ENCODE results near the gene TMEM144. TPM values are rescaled to one million over a fixed set of nuclear protein-coding genes. Genes with fewer than 3 reads are reported as not detected.

Gene TMEM144
- total RNA-seq, 4 donors from 2014 or later = 3.4 to 12.8 (median 9.5) TPM

- Histone ChIP-seq H3K36me3 (no peaks in the 10 kb centered on the region), H3K27ac (no peak overlapping the region), H3K9me3 (no peaks in the 10 kb centered on the region), H3K4me1 (peaks cover 0 to 13% (median 0%) of the 10 kb centered on the region in 3 donors), H3K27me3 (no peaks in the 10 kb centered on the region), H3K4me3 (no peak overlapping the region)
- intact Hi-C loops (cut with DNase I) = no loop called here
- WGBS, 2 donors = 60 to 71% methylated on average over 3 of the region's 3 CpGs
- no peak for TF ChIP-seq POLR2A (IDR thresholded peaks at IDR 0.05)
- no peak for TF ChIP-seq CTCF (IDR thresholded peaks at IDR 0.05)
- DNase-seq = no peak
These were observed 30.8 kb upstream of the TMEM144 start for GRCh38 chr4:158179465-158179864.

GRCh38 chr4:158181906-158182305, 28.4 kb upstream of the TMEM144 start:
- intact Hi-C loops (cut with DNase I) = no loop called here
- no peak for DNase-seq
- peaks cover 0 to 2% (median 0%) of the 10 kb centered on the region in 3 donors for H3K4me1 ChIP-seq
- H3K36me3 ChIP-seq = no peaks in the 10 kb centered on the region
- 72 to 86% methylated on average over 5 of the region's 5 CpGs for WGBS, 2 donors
- H3K27me3 ChIP-seq = no peaks in the 10 kb centered on the region
- no peaks in the 10 kb centered on the region for H3K9me3 ChIP-seq
- no peak overlapping the region for H3K27ac ChIP-seq
- TF ChIP-seq CTCF (IDR thresholded peaks at IDR 0.05) (no peak), POLR2A (IDR thresholded peaks at IDR 0.05) (no peak)
- no peak overlapping the region for H3K4me3 ChIP-seq

- Histone ChIP-seq H3K27ac (no peak overlapping the region), H3K4me3 (no peak overlapping the region), H3K36me3 (no peaks in the 10 kb centered on the region), H3K27me3 (no peaks in the 10 kb centered on the region), H3K9me3 (no peaks in the 10 kb centered on the region), H3K4me1 (no peaks in the 10 kb centered on the region)
- DNase-seq = no peak
- intact Hi-C loops (cut with DNase I) = no loop called here
- TF ChIP-seq CTCF (IDR thresholded peaks at IDR 0.05) (no peak), POLR2A (IDR thresholded peaks at IDR 0.05) (no peak)
- WGBS, 2 donors = 90 to 95% methylated on average over 15 of the region's 15 CpGs
These were observed 27.6 kb upstream of the TMEM144 start for GRCh38 chr4:158182736-158183135.

GRCh38 chr4:158186815-158187214, 23.5 kb upstream of the TMEM144 start:
- H3K4me1 ChIP-seq = peaks cover 0 to 4% (median 0%) of the 10 kb centered on the region in 3 donors
- no peaks in the 10 kb centered on the region for H3K9me3 ChIP-seq
- DNase-seq = no peak
- TF ChIP-seq POLR2A (IDR thresholded peaks at IDR 0.05) = no peak
- no peak for TF ChIP-seq CTCF (IDR thresholded peaks at IDR 0.05)
- no peaks in the 10 kb centered on the region for H3K36me3 ChIP-seq
- no peak overlapping the region for H3K27ac ChIP-seq
- H3K4me3 ChIP-seq = no peak overlapping the region
- WGBS, 2 donors = 50 to 58% methylated on average over 2 of the region's 2 CpGs
- no peaks in the 10 kb centered on the region for H3K27me3 ChIP-seq
- intact Hi-C loops (cut with DNase I) = no loop called here

- WGBS, 2 donors = 88 to 92% methylated on average over 1 of the region's 1 CpG
These were observed 20.9 kb upstream of the TMEM144 start for GRCh38 chr4:158189422-158189821.

More at GRCh38 chr4:158189422-158189821, 20.9 kb upstream of the TMEM144 start:
- Histone ChIP-seq H3K27ac (no peak overlapping the region), H3K27me3 (no peaks in the 10 kb centered on the region), H3K4me3 (no peak overlapping the region), H3K9me3 (no peaks in the 10 kb centered on the region), H3K4me1 (peaks cover 0 to 17% (median 0%) of the 10 kb centered on the region in 3 donors), H3K36me3 (no peaks in the 10 kb centered on the region)
- intact Hi-C loops (cut with DNase I) = no loop called here
- DNase-seq = no peak
- no peak for TF ChIP-seq CTCF (IDR thresholded peaks at IDR 0.05)
- no peak for TF ChIP-seq POLR2A (IDR thresholded peaks at IDR 0.05)
